GM18951 (cell line): ENCODE results near the gene TRIM29.

Experiments
- POLR2A ChIP-seq: IDR thresholded peaks from 4 replicates; pipeline ENCODE4 v1.6.1; 2011; ENCODE audit warnings: mild to moderate bottlenecking; ENCODE audit not compliant: insufficient read length, insufficient read depth; ENCODE audit errors: extremely low read depth
- in situ Hi-C: fragments of 300-500 bp; cut with MboI; formaldehyde crosslinking; loops from one replicate; pipeline ENCODE4 v1.12.0; 2022; ENCODE audit warnings: low sequenced_read_pairs, mixed read lengths, inconsistent platforms; ENCODE audit not compliant: unreplicated experiment

Gene TRIM29

GRCh38 chr11:120079750-120080610, 57.9 kb downstream of the TRIM29 start:
- TF ChIP-seq POLR2A, result no peak
- in situ Hi-C loops, result no loop called here

GRCh38 chr11:120078397-120078796, 59.5 kb downstream of the TRIM29 start:
- in situ Hi-C loops, result no loop called here
- no peak for TF ChIP-seq POLR2A

GRCh38 chr11:120074076-120074475, 63.8 kb downstream of the TRIM29 start:
- in situ Hi-C loops, result no loop called here
- no peak for TF ChIP-seq POLR2A

- no peak for TF ChIP-seq POLR2A
Observed at GRCh38 chr11:120073196-120073595, 64.7 kb downstream of the TRIM29 start.

DNA sequence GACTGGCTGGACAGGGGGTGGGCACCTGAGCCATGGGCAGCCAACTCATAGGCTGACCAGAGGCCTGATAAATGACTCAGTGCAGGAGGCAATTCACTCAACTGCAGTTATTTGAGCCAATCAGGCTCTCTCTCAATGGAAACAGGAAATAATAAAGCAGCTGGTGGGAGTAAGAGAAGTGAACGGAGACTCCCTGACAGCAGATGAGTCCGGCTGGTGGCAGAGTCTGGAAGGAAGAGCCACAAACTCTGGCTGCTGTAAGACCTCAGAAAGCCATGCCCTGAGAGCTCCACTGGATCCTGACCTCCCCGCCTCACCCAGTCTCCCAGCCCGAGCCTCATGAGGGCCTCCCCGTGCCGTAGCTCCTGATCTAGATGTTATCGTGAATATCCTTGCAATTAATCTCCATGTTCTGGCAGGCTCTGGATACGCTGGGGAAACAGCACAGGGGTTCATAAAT, 69.8 kb downstream of the TRIM29 start:
- in situ Hi-C loops, result no loop called here
- TF ChIP-seq POLR2A, result no peak

More at GRCh38 chr11:120073196-120073595, 64.7 kb downstream of the TRIM29 start:
- in situ Hi-C loops, result no loop called here

DNA sequence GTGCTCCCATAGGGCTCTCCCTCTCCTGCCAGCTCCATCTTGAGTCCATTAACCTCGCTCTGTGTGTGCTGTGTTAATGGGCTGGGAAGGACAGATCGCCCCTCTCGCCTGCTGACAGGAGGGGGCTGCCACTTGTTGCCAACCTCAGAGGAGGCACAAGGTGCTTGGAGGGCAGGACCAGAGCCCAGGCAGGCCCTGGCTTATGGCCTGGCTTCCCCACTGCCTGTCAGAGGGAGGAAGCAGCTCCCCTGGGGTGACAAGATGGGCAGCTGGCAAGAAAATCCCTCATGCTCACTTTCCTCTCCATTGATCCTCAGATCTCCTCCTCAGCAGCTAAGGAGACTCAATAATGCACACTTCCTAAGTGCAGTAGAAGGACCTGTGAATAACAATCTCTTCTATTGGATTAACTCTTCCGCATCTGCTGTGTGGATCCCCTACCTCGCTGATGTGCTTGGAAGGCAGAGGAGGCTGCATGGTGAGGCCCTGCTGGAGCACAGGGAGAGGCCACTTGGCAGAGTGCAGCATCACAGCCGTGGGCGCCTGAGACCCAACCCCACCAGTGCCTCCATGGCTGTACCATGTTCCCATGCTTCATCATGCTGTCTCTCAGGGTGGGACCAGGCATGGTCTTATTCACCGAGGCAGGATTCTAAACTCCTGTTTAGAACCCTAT, 70.3 kb downstream of the TRIM29 start:
- in situ Hi-C loops, result no loop called here
- no peak for TF ChIP-seq POLR2A

DNA sequence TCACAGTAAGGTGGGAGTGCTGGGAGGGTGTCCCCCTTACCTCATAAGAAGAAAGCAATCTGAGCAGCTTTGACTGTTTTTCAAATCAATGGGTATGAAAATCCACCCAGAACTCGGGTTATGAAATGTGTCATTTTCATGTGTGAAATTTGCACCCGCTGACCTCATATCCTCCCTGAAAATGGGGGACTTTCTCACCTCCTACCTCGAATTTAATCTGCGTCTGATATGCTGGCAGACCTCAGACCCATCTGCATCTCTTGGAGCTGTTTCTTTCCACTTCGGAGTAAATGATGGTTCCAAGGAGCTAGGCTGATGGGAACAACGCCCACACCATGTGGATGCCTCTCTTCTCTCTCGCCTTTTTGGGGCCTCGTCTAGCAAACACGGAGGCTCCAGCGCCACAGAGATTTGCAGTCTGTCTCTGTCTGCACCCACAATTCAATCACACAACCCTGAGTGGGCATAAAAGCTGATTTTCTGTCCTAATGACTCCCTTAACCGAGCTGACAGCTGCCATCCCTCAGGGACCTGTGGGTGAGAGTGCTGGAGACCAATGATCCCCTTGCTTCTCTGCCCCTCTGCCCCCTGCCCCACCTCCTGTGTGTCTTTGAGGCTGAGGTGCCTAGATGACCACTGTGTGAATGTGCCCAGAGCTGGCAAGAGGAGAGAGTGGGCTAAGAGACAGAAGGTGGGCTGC, 71.0 kb downstream of the TRIM29 start:
- in situ Hi-C loops, result no loop called here

GRCh38 chr11:120065876-120066275, 72.0 kb downstream of the TRIM29 start:
- no peak for TF ChIP-seq POLR2A
- in situ Hi-C loops, result no loop called here

More for the DNA sequence above, 71.0 kb downstream of the TRIM29 start:
- no peak for TF ChIP-seq POLR2A

DNA sequence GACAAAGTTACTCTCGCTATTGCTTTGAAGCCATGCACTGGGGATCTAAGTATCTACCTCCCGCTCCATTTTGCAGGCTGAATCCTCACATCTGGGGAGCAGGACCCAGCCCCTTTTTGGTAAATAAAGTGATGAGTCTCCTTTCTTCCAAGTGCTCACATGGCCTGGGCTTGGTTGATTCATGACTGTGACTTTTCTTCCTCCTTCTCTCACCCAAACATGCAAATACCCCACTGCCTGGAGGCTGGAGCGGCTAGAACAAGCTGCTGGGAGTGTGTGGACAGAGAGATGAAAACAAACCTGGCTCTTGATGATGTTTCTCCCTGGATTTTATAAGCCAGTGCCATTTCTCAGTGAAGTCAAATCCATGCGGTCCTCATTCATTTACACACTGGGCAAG, 72.7 kb downstream of the TRIM29 start:
- TF ChIP-seq POLR2A, result no peak
- in situ Hi-C loops, result no loop called here

GRCh38 chr11:120064341-120064740, 73.6 kb downstream of the TRIM29 start:
- in situ Hi-C loops, result no loop called here
- no peak for TF ChIP-seq POLR2A

DNA sequence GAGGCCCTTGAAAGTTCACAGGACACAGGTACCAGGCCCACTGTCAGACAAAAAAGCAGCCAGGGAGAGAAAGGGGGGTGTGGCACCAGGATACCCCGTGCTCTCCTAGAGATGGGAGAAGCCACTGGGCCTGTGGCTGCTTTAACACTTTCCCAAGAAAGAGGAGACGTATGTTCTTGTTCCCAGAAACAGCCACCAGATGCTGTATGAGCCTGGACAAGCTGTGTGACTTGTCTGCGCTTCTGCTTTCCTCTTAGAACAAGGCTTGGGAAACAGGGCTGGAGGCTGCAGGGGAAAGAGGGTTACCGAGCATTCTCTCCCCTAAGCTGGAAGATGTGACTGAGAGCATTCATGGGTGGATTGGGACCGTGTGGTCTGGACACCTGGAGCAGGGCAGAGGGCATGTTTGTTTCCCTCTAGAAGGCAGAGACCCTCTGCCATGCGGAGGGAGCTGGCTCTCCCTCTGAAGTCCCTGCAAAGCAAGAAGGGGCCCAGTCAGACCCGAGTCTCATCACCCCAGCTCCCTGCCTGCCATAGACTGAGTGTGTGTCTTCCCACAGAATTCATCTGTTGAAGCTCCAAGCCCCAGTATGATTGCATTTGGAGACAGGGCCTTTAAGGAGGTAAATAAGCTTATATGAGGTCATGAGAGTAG, 74.1 kb downstream of the TRIM29 start:
- no peak for TF ChIP-seq POLR2A
- in situ Hi-C loops, result no loop called here

DNA sequence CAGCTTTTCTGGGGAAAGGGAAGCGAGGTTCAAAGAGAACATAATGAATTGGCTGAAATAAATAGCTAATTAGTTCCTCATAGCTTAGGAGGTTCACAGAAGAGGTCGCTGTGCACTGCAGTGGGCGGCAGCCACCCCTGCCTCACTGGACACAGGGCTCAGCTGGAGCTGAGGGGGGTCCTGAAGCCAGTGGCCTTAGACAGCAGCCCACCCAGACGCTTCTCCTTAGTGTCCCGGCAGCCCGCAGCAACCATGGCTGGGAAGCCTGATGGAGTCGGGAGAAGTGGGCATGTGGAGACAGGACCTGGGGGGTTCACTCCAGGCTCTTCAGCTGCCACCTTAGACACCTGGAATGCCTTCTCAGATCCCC, 75.4 kb downstream of the TRIM29 start:
- no peak for TF ChIP-seq POLR2A
- in situ Hi-C loops, result no loop called here
